RWPE2 (cell line): Measurements from ENCODE around the gene DCST2.

Source experiments
- ATAC-seq: fragments of 200-7000 bp; cut with Tn5 transposase; 3 replicates; pipeline ENCODE4 v1.9.1; 2021; ENCODE audit warnings: low read depth
- DNase-seq: peaks from one replicate; pipeline ENCODE4 v3.0.0-alpha.2; 2020; ENCODE audit warnings: low spot score
- H3K27ac ChIP-seq: fragments of 450-650 bp; 2 replicates; pipeline ENCODE4 v1.5.1; 2017; ENCODE audit warnings: mild to moderate bottlenecking; ENCODE audit not compliant: poor library complexity, severe bottlenecking
- H3K27me3 ChIP-seq: fragments of 250-450 bp; sonication (Bioruptor Pico); 2 replicates; pipeline ENCODE4 v1.5.1; 2021; ENCODE audit warnings: mild to moderate bottlenecking, moderate library complexity; ENCODE audit not compliant: insufficient read depth, poor library complexity, severe bottlenecking
- H3K36me3 ChIP-seq: fragments of 250-450 bp; sonication (Bioruptor Pico); 2 replicates; pipeline ENCODE4 v1.5.1; 2020; ENCODE audit warnings: low read depth, mild to moderate bottlenecking, moderate library complexity
- H3K4me1 ChIP-seq: fragments of 250-450 bp; sonication (Bioruptor Pico); 2 replicates; pipeline ENCODE4 v1.5.1; 2021; ENCODE audit warnings: mild to moderate bottlenecking, moderate library complexity; ENCODE audit not compliant: insufficient read depth, poor library complexity, severe bottlenecking
- H3K4me3 ChIP-seq: fragments of 250-450 bp; sonication (Bioruptor Pico); 2 replicates; pipeline ENCODE4 v1.5.1; 2021; ENCODE audit warnings: mild to moderate bottlenecking, moderate library complexity; ENCODE audit not compliant: severe bottlenecking
- H3K9me3 ChIP-seq: fragments of 250-450 bp; sonication (Bioruptor Pico); 2 replicates; pipeline ENCODE4 v1.5.1; 2021; ENCODE audit warnings: mild to moderate bottlenecking, moderate library complexity; ENCODE audit not compliant: severe bottlenecking
- CTCF ChIP-seq: fragments of 450-650 bp; IDR thresholded peaks from one replicate; pipeline ENCODE4 v1.5.1; 2017; ENCODE audit warnings: mild to moderate bottlenecking, moderate library complexity; ENCODE audit not compliant: poor library complexity, severe bottlenecking

Gene DCST2

GRCh38 chr1:154974102-154974807, 59.3 kb downstream of the DCST2 start, which contains the start of gene CKS1B:
Gene CKS1B, plus strand, starts transcription at chr1:154974681. Its CDS starts 65 bp downstream, at chr1:154974746.
- H3K4me1 ChIP-seq: peaks cover 17% of the 10 kb centered on the region
- ATAC-seq (peak; percentile 65), DNase-seq (peak; percentile 98)
- no peaks in the 10 kb centered on the region for H3K27me3 ChIP-seq
- peaks cover 32% of the 10 kb centered on the region for H3K36me3 ChIP-seq
- H3K4me3 ChIP-seq: peak within 1 kb of the TSS; percentile 53
- H3K27ac ChIP-seq: peak within 1 kb of the TSS; percentile 99
- TF ChIP-seq CTCF: no peak
- no peaks in the 10 kb centered on the region for H3K9me3 ChIP-seq

- TF ChIP-seq CTCF: peak; percentile 22
- H3K27ac ChIP-seq: peak overlapping the region; percentile 99
- DNase-seq (peak; percentile 95), ATAC-seq (peak; percentile 0; the same call in 1 of the 3 replicates)
- H3K27me3 ChIP-seq: no peaks in the 10 kb centered on the region
- H3K4me3 ChIP-seq: peak overlapping the region; percentile 53
- no peaks in the 10 kb centered on the region for H3K9me3 ChIP-seq
- peaks cover 35% of the 10 kb centered on the region for H3K36me3 ChIP-seq
- peaks cover 19% of the 10 kb centered on the region for H3K4me1 ChIP-seq
Measured at GRCh38 chr1:154973344-154974101, 60.1 kb downstream of the DCST2 start.

GRCh38 chr1:154972517-154973343, 60.9 kb downstream of the DCST2 start:
- ATAC-seq (peak; percentile 39), DNase-seq (peak; percentile 97)
- Histone ChIP-seq H3K27ac (peak overlapping the region; percentile 99), H3K4me1 (peaks cover 27% of the 10 kb centered on the region), H3K27me3 (no peaks in the 10 kb centered on the region), H3K36me3 (peaks cover 35% of the 10 kb centered on the region), H3K4me3 (peak overlapping the region; percentile 53), H3K9me3 (no peaks in the 10 kb centered on the region)
- no peak for TF ChIP-seq CTCF

GRCh38 chr1:154972213-154972516, 61.4 kb downstream of the DCST2 start:
- DNase-seq (no peak), ATAC-seq (no peak)
- H3K9me3 ChIP-seq: no peaks in the 10 kb centered on the region
- H3K27ac ChIP-seq: peak overlapping the region; percentile 99
- H3K4me3 ChIP-seq: peak overlapping the region; percentile 15
- TF ChIP-seq CTCF: no peak
- peaks cover 33% of the 10 kb centered on the region for H3K4me1 ChIP-seq
- H3K27me3 ChIP-seq: no peaks in the 10 kb centered on the region
- H3K36me3 ChIP-seq: peaks cover 35% of the 10 kb centered on the region
